HEK293 (cell line): ENCODE results near the gene OST4.
A peak's percentile ranks its signal among the peaks of the same experiment; 100 is the strongest.

Experiments used
- EGR2 ChIP-seq: fragments of 450-650 bp; formaldehyde crosslinking; IDR thresholded peaks from 2 replicates; pipeline ENCODE4 v1.5.1; 2016; ENCODE audit warnings: low read depth, missing biosample characterization, missing genetic modification characterization
- GLIS1 ChIP-seq: fragments of 450-650 bp; formaldehyde crosslinking; IDR thresholded peaks from 2 replicates; pipeline ENCODE4 v1.5.1; 2016; ENCODE audit warnings: missing biosample characterization, missing genetic modification characterization
- GLIS2 ChIP-seq: fragments of 450-650 bp; formaldehyde crosslinking; IDR thresholded peaks from 2 replicates; pipeline ENCODE4 v1.5.1; 2016; ENCODE audit warnings: missing biosample characterization, missing genetic modification characterization
- SALL2 ChIP-seq: fragments of 450-650 bp; formaldehyde crosslinking; IDR thresholded peaks from 2 replicates; pipeline ENCODE4 v1.5.0; 2017; ENCODE audit warnings: missing biosample characterization, mild to moderate bottlenecking, missing genetic modification characterization, borderline replicate concordance
- SETDB1 ChIP-seq: IDR thresholded peaks from one replicate; pipeline ENCODE4 v1.6.1; 2017; ENCODE audit warnings: mild to moderate bottlenecking, low read length, moderate library complexity, mixed read lengths; ENCODE audit not compliant: insufficient read length
- TCF7L2 ChIP-seq: IDR thresholded peaks from 2 replicates; pipeline ENCODE4 v1.6.1; 2011; ENCODE audit warnings: low read depth, mild to moderate bottlenecking, inconsistent platforms, low read length, moderate library complexity, borderline replicate concordance
- ZBTB1 ChIP-seq: fragments of 450-650 bp; formaldehyde crosslinking; IDR thresholded peaks from 2 replicates; pipeline ENCODE4 v1.5.1; 2016; ENCODE audit warnings: missing biosample characterization, missing genetic modification characterization
- ZBTB21 ChIP-seq: fragments of 450-650 bp; formaldehyde crosslinking; IDR thresholded peaks from 2 replicates; pipeline ENCODE4 v1.5.1; 2017; ENCODE audit warnings: missing biosample characterization, missing genetic modification characterization
- ZBTB8A ChIP-seq: fragments of 450-650 bp; formaldehyde crosslinking; IDR thresholded peaks from 2 replicates; pipeline ENCODE4 v1.5.1; 2016; ENCODE audit warnings: missing biosample characterization, missing genetic modification characterization
- ZFP37 ChIP-seq: fragments of 450-650 bp; formaldehyde crosslinking; IDR thresholded peaks from 2 replicates; pipeline ENCODE4 v1.5.1; 2016; ENCODE audit warnings: missing biosample characterization, missing genetic modification characterization
- ZNF239 ChIP-seq: fragments of 450-650 bp; formaldehyde crosslinking; IDR thresholded peaks from 2 replicates; pipeline ENCODE4 v1.5.1; 2016; ENCODE audit warnings: missing biosample characterization, missing genetic modification characterization
- ZNF311 ChIP-seq: fragments of 450-650 bp; formaldehyde crosslinking; IDR thresholded peaks from 2 replicates; pipeline ENCODE4 v1.5.1; 2017; ENCODE audit warnings: missing biosample characterization, missing genetic modification characterization, borderline replicate concordance
- ZNF324 ChIP-seq: fragments of 450-650 bp; formaldehyde crosslinking; IDR thresholded peaks from 2 replicates; pipeline ENCODE4 v1.5.1; 2016; ENCODE audit warnings: missing biosample characterization, missing genetic modification characterization
- ZNF350 ChIP-seq: fragments of 450-650 bp; formaldehyde crosslinking; IDR thresholded peaks from 2 replicates; pipeline ENCODE4 v1.5.0; 2017; ENCODE audit warnings: missing biosample characterization, mild to moderate bottlenecking, missing genetic modification characterization
- ZNF416 ChIP-seq: fragments of 450-650 bp; formaldehyde crosslinking; IDR thresholded peaks from 2 replicates; pipeline ENCODE4 v1.5.1; 2016; ENCODE audit warnings: missing biosample characterization, missing genetic modification characterization
- ZNF521 ChIP-seq: fragments of 450-650 bp; formaldehyde crosslinking; IDR thresholded peaks from 2 replicates; pipeline ENCODE4 v1.5.1; 2017; ENCODE audit warnings: missing biosample characterization, mild to moderate bottlenecking, missing genetic modification characterization
- ZNF544 ChIP-seq: fragments of 450-650 bp; formaldehyde crosslinking; IDR thresholded peaks from 2 replicates; pipeline ENCODE4 v1.5.0; 2017; ENCODE audit warnings: missing biosample characterization, missing genetic modification characterization
- ZNF558 ChIP-seq: fragments of 450-650 bp; formaldehyde crosslinking; IDR thresholded peaks from 2 replicates; pipeline ENCODE4 v1.5.1; 2016; ENCODE audit warnings: missing biosample characterization, missing genetic modification characterization
- ZNF571 ChIP-seq: fragments of 450-650 bp; formaldehyde crosslinking; IDR thresholded peaks from 2 replicates; pipeline ENCODE4 v1.5.0; 2017; ENCODE audit warnings: missing biosample characterization, missing genetic modification characterization
- ZNF621 ChIP-seq: fragments of 450-650 bp; formaldehyde crosslinking; IDR thresholded peaks from 2 replicates; pipeline ENCODE4 v1.5.1; 2017; ENCODE audit warnings: missing biosample characterization, missing genetic modification characterization
- ZNF624 ChIP-seq: fragments of 450-650 bp; formaldehyde crosslinking; IDR thresholded peaks from 2 replicates; pipeline ENCODE4 v1.5.1; 2017; ENCODE audit warnings: missing biosample characterization, missing genetic modification characterization
- ZNF670 ChIP-seq: fragments of 450-650 bp; formaldehyde crosslinking; IDR thresholded peaks from 2 replicates; pipeline ENCODE4 v1.5.1; 2016; ENCODE audit warnings: missing biosample characterization, missing genetic modification characterization, low read depth
- TF ChIP-seq, protein P1 (sequence below): fragments of 450-650 bp; formaldehyde crosslinking; IDR thresholded peaks from 2 replicates; pipeline ENCODE4 v1.5.1; 2016; ENCODE audit warnings: missing biosample characterization, missing genetic modification characterization
- TF ChIP-seq, protein P2 (sequence below): fragments of 450-650 bp; formaldehyde crosslinking; IDR thresholded peaks from 2 replicates; pipeline ENCODE4 v1.5.1; 2016; ENCODE audit warnings: missing biosample characterization, missing genetic modification characterization
- TF ChIP-seq, protein P3 (sequence below): fragments of 450-650 bp; formaldehyde crosslinking; IDR thresholded peaks from 2 replicates; pipeline ENCODE4 v1.5.1; 2017; ENCODE audit warnings: missing biosample characterization, missing genetic modification characterization
- TF ChIP-seq, protein P4 (sequence below): fragments of 450-650 bp; formaldehyde crosslinking; IDR thresholded peaks from 2 replicates; pipeline ENCODE4 v1.5.1; 2016; ENCODE audit warnings: missing biosample characterization, missing genetic modification characterization
- TF ChIP-seq, protein P5 (sequence below): fragments of 450-650 bp; formaldehyde crosslinking; IDR thresholded peaks from 2 replicates; pipeline ENCODE4 v1.5.1; 2016; ENCODE audit warnings: missing biosample characterization, missing genetic modification characterization
- TF ChIP-seq, protein P6 (sequence below): fragments of 450-650 bp; formaldehyde crosslinking; IDR thresholded peaks from 2 replicates; pipeline ENCODE4 v1.5.1; 2016; ENCODE audit warnings: missing biosample characterization, missing genetic modification characterization

Gene OST4

DNA sequence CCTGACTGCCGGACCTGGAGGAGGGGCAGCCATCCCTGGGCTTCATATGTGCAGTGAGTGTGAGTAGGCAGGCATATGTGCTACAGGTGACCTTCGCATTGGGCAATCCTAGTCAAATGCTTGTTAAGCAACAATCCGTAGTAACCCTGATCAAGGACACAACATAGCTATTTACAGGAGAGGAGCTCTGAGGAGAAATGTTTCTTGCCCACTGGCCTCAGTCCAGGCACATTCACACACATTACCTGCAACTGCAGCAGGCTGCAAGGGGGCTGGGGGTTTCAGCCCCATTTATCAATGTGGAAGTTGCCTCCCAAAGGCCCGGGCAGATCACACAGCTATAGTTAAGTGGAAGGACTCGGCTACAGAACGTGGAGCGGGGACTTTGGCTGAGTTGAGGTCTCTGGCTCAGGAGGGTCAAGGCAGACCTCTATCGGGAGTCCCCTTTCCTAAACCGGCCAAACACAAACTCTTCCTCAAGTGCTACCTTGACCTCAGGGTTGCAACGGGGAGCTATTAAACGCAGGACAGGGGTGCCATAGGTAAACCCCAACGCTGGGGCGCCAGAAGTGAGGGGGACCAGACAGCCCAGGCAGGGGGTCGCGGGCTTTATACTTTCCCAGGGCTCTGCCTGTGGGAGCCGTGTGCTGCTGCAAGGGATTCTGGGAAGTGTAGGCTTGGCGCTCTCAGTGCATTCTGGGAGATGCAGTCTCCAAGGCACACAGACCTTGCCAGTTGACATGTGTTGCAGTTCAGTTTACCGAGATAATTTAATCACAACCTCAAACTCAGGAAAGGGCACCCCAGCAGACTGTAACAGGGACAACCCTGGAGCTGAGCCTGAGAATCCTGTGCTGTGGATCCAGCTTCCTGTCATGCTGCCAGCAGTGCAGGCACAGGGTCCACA lies 24.5 kb upstream of the OST4 start (continued):
- peak; percentile 30; the same call in 1 of the 2 replicates for TF ChIP-seq GLIS1 (tag by site-specific recombination)
- TF ChIP-seq ZNF311 (tag by site-specific recombination), result no peak
- no peak for TF ChIP-seq ZNF324 (tag by site-specific recombination)
- TF ChIP-seq ZNF544, result no peak
- TF ChIP-seq, protein P1, sequence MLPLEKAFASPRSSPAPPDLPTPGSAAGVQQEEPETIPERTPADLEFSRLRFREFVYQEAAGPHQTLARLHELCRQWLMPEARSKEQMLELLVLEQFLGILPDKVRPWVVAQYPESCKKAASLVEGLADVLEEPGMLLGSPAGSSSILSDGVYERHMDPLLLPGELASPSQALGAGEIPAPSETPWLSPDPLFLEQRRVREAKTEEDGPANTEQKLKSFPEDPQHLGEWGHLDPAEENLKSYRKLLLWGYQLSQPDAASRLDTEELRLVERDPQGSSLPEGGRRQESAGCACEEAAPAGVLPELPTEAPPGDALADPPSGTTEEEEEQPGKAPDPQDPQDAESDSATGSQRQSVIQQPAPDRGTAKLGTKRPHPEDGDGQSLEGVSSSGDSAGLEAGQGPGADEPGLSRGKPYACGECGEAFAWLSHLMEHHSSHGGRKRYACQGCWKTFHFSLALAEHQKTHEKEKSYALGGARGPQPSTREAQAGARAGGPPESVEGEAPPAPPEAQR (tag by site-specific recombination), result no peak
- no peak for TF ChIP-seq ZNF558 (tag by site-specific recombination)
- TF ChIP-seq ZNF670 (tag by site-specific recombination), result no peak
- TF ChIP-seq, protein P2, sequence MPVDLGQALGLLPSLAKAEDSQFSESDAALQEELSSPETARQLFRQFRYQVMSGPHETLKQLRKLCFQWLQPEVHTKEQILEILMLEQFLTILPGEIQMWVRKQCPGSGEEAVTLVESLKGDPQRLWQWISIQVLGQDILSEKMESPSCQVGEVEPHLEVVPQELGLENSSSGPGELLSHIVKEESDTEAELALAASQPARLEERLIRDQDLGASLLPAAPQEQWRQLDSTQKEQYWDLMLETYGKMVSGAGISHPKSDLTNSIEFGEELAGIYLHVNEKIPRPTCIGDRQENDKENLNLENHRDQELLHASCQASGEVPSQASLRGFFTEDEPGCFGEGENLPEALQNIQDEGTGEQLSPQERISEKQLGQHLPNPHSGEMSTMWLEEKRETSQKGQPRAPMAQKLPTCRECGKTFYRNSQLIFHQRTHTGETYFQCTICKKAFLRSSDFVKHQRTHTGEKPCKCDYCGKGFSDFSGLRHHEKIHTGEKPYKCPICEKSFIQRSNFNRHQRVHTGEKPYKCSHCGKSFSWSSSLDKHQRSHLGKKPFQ, result no peak
- TF ChIP-seq ZNF521 (tag by site-specific recombination), result no peak
- no peak for TF ChIP-seq EGR2 (tag by site-specific recombination)
- TF ChIP-seq ZNF239 (tag by site-specific recombination), result no peak
- TF ChIP-seq, protein P3, sequence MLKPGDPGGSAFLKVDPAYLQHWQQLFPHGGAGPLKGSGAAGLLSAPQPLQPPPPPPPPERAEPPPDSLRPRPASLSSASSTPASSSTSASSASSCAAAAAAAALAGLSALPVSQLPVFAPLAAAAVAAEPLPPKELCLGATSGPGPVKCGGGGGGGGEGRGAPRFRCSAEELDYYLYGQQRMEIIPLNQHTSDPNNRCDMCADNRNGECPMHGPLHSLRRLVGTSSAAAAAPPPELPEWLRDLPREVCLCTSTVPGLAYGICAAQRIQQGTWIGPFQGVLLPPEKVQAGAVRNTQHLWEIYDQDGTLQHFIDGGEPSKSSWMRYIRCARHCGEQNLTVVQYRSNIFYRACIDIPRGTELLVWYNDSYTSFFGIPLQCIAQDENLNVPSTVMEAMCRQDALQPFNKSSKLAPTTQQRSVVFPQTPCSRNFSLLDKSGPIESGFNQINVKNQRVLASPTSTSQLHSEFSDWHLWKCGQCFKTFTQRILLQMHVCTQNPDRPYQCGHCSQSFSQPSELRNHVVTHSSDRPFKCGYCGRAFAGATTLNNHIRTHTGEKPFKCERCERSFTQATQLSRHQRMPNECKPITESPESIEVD, result no peak
- TF ChIP-seq, protein P4, sequence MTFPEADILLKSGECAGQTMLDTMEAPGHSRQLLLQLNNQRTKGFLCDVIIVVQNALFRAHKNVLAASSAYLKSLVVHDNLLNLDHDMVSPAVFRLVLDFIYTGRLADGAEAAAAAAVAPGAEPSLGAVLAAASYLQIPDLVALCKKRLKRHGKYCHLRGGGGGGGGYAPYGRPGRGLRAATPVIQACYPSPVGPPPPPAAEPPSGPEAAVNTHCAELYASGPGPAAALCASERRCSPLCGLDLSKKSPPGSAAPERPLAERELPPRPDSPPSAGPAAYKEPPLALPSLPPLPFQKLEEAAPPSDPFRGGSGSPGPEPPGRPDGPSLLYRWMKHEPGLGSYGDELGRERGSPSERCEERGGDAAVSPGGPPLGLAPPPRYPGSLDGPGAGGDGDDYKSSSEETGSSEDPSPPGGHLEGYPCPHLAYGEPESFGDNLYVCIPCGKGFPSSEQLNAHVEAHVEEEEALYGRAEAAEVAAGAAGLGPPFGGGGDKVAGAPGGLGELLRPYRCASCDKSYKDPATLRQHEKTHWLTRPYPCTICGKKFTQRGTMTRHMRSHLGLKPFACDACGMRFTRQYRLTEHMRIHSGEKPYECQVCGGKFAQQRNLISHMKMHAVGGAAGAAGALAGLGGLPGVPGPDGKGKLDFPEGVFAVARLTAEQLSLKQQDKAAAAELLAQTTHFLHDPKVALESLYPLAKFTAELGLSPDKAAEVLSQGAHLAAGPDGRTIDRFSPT, result no peak
- TF ChIP-seq SALL2 (tag by site-specific recombination), result no peak
- no peak for TF ChIP-seq ZNF621
- TF ChIP-seq ZFP37 (tag by site-specific recombination), result no peak
- no peak for TF ChIP-seq ZBTB1 (tag by site-specific recombination)
- TF ChIP-seq GLIS2 (tag by site-specific recombination), result 0 out of 2 replicates have a peak, but pooled peaks have one; percentile 27
- TF ChIP-seq, protein P5, sequence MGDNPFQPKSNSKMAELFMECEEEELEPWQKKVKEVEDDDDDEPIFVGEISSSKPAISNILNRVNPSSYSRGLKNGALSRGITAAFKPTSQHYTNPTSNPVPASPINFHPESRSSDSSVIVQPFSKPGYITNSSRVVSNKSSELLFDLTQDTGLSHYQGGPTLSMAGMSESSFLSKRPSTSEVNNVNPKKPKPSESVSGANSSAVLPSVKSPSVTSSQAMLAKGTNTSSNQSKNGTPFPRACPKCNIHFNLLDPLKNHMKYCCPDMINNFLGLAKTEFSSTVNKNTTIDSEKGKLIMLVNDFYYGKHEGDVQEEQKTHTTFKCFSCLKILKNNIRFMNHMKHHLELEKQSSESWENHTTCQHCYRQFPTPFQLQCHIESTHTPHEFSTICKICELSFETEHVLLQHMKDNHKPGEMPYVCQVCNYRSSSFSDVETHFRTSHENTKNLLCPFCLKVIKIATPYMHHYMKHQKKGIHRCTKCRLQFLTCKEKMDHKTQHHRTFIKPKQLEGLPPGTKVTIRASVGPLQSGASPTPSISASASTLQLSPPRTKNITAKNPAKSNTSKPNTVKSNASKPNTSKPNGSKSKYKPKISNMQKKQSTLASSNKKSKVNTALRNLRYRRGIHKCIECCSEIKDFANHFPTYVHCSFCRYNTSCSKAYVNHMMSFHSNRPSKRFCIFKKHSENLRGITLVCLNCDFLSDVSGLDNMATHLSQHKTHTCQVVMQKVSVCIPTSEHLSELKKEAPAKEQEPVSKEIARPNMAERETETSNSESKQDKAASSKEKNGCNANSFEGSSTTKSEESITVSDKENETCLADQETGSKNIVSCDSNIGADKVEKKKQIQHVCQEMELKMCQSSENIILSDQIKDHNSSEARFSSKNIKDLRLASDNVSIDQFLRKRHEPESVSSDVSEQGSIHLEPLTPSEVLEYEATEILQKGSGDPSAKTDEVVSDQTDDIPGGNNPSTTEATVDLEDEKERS, result no peak
- no peak for TF ChIP-seq TCF7L2
- TF ChIP-seq ZBTB8A, result no peak
- TF ChIP-seq ZNF350 (tag by site-specific recombination), result no peak
- no peak for TF ChIP-seq SETDB1
- TF ChIP-seq, protein P6, sequence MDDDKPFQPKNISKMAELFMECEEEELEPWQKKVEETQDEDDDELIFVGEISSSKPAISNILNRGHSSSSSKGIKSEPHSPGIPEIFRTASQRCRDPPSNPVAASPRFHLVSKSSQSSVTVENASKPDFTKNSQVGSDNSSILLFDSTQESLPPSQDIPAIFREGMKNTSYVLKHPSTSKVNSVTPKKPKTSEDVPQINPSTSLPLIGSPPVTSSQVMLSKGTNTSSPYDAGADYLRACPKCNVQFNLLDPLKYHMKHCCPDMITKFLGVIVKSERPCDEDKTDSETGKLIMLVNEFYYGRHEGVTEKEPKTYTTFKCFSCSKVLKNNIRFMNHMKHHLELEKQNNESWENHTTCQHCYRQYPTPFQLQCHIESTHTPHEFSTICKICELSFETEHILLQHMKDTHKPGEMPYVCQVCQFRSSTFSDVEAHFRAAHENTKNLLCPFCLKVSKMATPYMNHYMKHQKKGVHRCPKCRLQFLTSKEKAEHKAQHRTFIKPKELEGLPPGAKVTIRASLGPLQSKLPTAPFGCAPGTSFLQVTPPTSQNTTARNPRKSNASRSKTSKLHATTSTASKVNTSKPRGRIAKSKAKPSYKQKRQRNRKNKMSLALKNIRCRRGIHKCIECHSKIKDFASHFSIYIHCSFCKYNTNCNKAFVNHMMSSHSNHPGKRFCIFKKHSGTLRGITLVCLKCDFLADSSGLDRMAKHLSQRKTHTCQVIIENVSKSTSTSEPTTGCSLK (tag by site-specific recombination), result no peak
- TF ChIP-seq ZNF416 (tag by site-specific recombination), result no peak
- no peak for TF ChIP-seq ZNF624 (tag by site-specific recombination)
- TF ChIP-seq ZBTB21 (tag by site-specific recombination), result no peak
- no peak for TF ChIP-seq ZNF571 (tag by site-specific recombination)
